ENCODE measurements around the gene CORO7.
A peak's percentile ranks its signal among the peaks of the same experiment; 100 is the strongest.
"Not testable (repeated sequence)": the region's sequence is repeated elsewhere in the genome, so short reads cannot be mapped to it uniquely, and the experiment has no call there.

The CORO7 gene

DNA sequence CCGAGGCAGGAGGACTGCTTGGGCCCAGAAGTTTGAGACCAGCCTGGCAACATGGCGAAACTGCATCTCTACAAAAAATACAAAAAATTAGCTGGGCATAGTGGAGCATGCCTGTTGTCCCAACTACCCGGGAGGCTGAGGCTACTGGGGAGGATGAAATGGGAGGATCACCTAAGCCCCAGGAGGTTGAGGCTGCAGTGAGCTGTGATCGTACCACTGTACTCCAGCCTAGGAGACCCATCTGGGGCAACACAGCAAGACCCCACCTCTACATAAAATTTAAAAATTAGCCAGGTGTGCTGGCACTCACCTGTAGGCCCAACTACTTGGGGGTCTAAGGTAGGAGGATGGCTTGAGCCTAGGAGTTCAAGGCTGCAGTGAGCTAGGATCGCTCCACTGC is 67.1 kb downstream of the CORO7 start:
- DNase-seq: no peak

DNA sequence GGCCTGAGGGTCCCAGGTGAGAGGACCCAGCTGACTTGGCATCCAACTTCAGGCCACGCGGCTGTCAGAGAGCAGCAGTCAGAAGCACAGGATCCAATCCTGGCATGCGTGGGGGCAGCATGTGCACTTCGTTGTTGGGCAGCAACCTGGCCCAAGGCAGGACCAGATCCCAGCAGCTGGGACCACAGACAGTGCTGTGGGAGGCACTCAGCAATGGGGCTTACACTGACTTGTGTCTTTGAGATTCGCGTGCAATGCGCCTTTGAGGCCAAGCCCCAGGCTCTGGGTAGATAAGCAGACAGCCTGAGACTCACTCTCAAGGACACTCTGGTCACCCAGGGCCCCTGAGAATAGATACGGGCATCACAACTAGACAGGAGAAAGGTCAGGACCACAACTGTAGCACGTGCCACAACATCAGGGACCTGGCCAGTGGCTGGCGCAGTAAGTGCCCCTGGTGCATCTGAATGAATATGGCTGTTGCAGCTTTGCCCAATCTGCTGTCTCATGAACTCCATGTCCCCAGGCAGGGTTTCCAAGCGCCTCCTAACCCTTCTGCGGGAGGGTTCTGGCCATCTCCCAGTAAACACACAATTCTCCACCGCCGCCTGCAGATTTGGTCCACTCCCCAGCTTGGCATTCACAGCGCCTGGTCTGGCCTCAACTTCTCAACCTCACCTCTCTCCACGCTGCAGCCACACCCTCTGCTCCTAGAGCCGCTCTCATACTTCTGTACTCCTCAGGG is 68.5 kb downstream of the CORO7 start:
- DNase-seq: peak; percentile 91

DNA sequence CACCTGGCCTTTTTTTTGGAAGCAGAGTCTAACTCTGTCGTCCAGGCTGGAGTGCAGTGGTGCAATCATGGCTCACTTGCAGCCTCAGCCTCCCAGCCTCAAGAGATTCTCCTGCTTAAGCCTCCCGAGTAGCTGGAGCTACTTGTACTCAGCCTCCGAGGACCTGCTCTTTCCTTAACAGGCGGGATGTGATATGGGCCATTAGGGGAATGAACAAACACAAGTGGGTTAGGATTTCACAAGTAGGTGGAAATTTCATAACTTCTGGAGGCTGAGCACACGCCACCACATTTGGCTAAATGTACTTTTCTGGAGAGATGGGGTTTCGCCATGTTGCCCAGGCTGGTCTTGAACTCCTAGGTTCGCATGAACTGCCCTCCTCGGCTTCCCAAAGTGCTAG is 69.4 kb downstream of the CORO7 start:
- no peak for DNase-seq

DNA sequence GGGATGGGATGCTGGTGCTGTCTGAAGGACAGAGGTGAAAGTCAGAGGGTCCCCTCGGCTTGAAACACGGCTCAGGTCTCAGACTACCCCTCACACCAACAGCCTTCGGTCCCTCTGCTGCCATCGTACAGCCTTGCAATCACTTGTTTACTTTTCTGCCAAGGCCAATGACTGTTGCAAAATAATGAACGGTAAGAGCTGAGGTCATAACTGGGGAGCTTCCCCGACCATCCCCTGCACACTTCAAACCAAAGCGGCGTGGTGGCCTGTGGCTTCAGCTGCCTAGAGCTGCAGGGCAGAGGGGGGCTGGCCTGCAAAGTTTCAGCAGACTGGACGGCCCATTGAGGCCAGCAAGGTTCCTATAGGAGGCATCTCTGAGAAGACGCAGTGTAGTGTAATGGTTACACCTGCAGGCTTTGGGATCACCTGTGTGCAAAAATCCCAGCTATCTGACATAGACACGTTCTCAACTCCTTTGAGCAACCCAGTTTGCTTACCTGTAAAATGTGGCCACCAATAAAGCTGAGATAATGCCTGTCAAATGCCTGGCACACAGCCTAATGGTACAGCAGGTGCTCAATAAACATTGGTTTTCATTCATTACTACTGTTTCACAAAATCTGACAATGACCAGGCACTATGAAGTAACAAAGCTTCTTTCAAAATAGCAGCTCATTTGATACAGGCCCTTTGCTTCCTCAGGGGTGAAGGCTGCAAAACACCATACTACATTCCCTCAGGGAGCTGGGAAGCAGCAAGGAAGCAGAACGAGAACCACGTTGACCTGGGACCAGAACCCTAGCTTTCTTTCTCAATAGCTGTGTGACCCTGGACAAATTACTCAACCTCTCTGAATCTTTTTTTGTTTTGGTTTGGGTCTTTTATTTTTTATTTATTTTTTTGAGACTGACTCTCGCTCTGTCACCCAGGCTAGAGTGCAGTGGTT is 70.3 kb downstream of the CORO7 start:
- no peak for DNase-seq

DNA sequence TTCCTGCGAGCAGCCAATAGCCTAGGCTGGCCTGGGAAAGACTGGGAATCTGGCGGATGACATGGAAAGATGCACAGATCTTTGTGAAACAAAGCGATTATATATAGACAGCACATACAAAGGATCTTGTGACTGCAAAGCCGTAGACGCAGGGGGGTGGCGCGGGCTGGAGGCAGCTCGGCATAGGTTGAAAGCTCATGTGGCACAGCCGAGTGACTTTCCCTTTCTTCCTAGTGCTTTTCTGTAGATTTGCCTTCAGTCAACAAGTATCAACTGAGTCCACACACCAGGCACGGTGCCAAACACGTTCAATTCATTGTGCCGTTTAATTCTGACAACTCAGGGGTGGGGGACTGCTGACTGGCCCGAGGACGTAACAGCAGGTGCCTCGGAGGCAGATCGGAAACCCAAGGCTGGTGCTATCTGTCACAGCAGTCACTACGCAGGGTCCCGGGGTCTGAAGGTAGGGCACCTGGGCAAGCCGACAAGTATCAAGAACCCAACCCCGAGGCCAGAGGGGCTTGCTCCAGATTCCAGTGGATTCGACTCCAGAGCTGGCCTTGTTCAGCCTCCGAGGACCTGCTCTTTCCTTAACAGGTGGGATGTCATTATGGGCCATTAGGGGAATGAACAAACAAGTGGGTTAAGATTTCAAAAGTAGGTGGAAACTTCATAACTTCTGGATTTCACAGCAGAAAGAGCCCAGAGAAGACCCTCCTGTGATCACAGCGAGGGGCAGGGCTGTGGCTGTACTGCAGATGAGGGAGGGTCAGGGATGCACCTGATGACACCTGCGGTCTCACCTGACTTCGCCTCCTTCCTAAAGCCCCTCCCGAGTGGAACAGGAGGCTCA is 71.2 kb downstream of the CORO7 start:
- DNase-seq: no peak

DNA sequence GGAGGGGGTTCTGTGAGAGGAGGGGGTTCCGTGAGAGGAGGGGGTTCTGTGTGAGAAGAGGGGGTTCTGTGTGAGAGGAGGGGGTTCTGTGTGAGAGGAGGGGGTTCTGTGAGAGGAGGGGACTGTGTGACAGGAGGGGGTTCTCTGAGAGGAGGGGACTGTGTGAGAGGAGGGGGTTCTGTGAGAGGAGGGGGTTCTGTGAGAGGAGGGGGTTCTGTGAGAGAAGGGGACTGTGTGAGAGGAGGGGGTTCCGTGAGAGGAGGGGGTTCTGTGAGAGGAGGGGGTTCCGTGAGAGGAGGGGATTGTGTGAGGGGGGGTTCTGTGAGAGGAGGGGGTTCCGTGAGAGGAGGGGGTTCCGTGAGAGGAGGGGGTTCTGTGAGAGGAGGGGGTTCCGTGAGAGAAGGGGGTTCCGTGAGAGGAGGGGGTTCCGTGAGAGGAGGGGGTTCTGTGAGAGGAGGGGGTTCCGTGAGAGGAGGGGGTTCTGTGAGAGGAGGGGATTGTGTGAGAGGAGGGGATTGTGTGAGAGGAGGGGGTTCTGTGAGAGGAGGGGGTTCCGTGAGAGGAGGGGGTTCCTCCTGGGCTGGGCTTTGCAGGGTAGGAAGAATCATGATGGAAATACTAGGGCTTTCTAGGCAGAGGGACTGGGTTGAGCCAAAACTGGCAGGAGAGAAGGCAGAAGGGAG is 72.0 kb downstream of the CORO7 start:
- DNase-seq: not testable (repeated sequence)

DNA sequence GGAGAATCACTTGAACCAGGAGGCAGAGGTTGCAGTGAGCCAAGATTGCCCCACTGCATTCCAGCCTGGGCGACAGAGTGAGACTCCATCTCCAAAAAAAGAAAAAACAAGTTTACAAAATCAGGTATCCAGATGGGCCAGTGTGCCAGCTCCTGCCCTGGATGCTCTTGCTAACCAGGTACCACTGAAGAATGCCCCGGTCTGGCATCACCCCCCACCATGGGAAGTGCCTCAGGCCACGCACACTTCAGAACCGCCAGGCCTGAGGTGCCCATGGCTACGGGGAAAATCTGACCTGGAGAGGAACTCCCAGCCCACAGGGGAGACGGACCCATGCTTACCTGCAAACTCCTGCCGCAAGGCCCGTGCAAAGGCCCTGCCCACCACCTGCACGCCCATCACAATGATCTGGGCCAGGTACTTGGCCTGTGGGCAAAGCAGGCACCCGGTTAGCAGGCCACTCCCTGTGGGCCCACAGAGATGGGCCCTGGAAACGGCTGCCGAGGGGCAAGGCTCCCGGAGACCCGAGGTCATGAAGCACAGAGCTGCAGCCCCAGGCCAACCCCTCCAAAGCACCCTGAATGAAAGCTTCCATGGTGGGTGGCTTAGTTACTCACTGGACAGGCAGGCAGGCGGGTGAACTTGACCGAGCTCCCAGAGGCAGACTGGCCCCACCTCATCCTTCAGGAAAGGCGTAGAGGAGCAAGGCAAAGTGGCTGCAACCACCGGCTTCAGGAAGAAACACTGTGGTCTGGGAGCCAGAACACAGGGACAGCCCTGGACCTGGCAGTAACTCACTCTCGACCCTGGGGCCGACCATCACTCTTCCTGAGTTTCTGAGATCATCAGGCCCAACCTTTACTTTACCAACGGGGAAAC is 73.3 kb downstream of the CORO7 start:
- no peak for DNase-seq

DNA sequence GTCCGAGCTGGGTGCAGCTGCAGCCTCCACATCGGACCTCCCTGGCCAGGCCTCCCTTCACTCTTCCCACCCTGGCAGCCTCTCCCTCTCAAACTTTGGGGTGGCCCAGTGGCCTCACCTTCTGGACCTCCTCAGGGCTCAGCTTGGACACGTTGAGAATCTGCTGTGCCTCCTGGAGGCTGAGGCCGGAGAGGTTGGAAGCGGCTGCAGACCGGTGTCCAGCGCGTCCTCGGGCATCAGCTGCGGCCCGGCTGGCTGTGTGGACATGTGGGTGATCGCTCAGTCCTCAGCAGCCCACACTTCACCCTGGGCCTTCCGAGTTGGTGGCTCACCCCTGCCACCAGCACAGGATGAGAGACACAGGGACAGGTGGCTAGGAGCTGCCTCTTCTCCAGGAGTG is 75.1 kb downstream of the CORO7 start:
- DNase-seq: no peak

DNA sequence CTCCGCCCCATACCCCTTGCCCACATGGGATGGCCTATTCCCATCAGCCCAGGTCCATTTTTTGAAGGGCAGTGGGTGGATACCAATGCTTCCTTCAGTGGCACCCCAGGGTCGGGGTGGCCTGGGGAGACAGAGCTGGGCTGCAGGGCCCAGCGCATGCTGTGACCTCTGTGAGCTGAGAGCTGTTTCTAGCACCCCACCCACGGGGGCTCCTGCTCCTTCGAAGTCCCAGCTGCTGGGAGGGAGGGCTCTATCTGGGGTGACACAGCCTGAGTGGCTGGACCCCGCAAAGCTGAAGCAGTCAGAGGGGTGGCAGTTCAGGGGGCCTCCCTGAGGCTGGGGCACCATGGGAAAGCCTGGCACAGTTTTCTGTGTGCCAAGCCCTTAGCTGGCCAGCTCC is 76.0 kb downstream of the CORO7 start:
- no peak for DNase-seq

DNA sequence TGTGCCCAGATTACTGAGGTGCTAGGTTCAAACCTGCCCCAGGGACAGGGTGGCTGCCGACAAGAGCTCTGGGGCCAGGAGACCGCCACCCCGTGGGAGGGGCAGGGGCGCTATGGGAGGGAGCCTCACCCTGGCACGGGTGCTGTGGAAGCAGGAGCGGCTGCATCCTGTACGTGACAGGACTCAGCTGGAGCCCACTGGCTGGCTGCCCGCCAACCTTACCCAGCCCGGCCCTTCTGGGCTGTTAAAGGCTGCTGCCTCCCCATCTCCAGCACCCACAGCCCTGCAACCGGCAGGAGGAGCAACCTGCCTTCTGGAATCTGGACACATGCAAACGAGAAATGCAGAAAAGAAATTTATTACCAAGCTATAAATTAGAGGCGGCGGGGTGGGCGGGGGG is 76.5 kb downstream of the CORO7 start:
- DNase-seq: no peak

DNA sequence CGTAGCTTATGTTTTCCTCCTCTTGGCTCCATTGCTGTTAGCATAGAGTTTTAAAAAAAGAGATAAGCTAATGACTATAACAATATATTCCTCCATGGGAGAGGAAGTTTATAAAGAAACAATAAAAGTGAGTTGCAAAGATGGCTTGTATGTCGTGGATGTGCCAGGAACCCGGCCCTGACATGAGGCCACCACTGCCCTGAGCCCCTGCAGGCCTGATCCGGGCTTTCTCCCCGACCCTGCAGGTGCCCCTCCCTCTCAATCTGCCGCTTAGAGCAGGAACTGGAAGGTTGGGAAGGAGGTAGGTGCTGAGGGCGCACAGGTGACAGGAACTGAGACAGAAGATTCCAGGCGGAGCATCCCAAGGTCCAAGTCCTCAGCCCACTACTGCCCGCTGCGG is 76.9 kb downstream of the CORO7 start:
- no peak for DNase-seq

DNA sequence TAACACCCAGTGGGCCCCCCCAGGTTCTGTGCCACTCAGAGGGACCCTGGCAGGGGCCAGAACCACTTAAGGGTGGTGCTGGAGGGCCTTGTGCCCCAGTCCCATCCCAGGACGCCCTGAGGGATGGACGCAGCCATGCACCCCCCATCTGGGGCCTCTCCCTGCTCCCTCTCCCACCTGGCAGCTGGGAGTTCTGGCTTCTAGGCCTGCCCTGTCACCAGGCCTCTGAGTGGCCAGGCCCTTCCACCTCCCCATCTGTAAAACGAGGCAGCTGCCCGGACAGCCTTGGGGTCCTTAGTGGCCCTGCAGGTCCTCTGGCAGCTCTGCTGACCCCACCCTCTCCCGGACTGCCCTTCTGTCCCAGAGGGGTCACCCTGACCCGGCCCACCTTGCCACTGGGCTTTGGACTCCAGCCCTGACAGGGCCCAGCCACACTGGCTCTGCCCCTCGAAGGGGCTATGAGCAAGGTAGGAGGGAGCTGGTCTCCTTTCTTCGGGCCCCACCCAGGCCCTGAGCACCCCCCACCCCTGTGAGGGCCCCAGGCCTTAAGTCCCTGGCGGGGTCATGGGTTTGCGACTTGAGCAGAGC is 77.6 kb downstream of the CORO7 start:
- no peak for DNase-seq

DNA sequence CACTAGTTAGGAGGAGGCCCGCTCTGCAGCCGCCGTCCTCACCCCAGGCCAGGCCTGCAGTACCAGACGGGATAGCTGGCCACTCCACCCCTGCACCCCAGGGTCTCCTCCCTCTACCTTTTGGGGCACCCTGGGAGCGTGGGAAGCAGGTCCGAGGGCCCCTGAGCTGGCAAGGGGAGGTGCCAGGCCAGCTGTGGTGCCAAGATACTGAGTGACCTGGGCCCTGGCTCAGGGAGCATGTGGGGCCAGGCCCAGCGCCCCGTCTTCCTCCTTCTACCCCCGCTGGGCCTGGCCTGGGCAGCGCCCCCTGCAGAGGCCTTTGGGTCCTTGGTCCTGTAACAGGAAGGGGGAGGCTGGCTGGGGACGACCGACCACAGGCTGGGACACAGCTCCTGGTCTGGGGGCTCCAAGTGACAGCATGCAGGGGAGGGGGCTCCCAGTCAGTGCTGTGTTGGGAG is 78.2 kb downstream of the CORO7 start:
- DNase-seq: no peak

DNA sequence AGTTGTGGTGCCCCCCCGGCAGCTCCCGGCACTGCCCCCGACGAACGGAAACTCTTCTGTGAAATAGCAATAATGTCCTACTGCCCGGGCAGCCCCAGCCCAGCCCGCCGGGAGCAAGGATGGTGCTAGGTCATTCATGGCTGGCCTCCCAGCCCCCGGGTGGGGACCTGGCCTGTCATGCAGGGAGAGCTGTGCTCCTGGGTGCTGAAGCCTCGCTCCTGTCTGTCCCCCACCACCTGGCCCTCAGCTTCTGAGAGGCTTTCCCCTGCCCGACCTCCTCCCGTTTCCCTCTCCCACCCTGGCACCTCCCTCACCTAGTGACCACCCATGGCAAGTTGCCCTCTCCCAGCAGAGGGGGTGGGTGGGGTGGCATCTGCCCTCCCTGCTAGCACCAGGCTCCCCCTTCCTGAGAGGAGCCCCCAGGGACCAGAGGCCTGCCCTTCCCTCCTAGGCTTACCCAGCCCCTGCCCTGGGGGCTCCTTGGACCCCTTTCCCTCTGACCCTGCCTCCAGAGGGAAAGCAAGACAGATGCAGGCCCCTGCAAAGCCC is 78.8 kb downstream of the CORO7 start:
- no peak for DNase-seq

DNA sequence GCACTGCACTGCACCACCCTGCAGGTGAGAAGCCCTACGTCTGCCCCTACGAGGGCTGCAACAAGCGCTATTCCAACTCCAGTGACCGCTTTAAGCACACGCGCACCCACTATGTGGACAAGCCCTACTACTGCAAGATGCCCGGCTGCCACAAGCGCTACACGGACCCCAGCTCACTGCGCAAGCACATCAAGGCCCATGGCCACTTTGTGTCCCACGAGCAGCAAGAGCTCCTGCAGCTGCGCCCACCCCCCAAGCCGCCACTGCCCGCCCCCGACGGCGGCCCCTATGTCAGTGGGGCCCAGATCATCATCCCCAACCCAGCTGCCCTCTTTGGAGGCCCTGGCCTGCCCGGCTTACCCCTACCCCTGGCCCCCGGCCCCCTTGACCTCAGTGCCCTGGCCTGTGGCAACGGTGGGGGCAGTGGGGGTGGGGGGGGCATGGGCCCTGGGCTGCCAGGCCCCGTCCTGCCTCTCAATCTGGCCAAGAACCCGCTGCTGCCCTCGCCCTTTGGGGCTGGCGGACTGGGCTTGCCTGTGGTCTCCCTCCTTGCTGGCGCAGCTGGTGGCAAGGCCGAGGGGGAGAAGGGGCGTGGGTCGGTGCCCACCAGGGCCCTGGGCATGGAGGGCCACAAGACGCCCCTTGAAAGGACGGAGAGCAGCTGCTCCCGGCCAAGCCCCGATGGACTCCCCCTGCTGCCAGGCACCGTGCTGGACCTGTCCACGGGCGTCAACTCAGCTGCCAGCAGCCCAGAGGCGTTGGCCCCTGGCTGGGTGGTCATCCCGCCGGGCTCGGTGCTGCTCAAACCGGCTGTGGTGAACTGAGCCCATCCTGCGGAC is 79.5 kb downstream of the CORO7 start:
- no peak for DNase-seq

DNA sequence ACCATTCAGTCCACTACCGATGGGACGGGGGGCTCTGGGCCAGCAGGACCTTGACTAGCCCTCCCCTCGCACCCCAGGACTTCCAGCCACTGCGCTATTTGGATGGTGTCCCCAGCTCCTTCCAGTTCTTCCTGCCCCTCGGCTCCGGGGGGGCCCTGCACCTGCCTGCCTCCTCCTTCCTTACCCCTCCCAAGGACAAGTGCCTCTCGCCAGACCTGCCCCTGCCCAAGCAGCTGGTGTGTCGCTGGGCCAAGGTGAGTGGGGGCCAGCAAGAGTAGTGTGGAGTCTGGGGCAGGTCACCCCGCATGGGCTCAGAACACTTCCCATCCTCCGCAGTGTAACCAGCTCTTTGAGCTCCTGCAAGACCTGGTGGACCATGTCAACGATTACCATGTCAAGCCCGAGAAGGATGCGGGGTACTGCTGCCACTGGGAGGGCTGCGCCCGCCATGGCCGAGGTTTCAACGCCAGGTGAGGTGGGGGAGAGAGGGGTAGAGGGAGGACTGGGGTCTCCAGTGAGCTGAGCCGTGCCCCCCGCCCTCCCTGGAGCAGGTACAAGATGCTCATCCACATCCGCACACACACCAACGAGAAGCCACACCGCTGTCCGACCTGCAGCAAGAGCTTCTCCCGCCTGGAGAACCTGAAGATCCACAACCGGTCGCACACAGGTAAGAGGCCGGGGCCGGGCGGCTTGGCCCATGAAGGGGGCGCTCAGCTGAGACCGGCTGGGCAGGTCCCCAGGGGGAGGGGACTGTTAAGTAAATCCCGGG is 81.5 kb downstream of the CORO7 start:
- no peak for DNase-seq

DNA sequence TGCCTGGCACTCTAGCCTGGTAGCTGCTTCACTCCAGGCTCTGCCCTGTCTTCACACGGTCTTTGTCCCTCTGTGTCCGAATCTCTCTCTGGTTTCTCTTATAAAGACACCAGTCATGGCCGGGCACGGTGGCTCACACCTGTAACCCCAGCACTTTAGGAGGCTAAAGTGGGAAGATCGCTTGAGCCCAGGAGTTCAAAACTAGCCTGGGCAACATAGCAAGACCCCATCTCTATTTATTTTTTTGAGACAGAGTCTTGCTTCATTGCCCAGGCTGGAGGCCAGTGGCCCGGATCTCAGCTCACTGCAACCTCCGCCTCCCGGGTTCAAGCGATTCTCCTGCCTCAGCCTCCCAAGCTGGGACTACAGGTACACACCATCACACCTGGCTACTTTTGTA is 82.7 kb downstream of the CORO7 start:
- DNase-seq: not testable (repeated sequence)

DNA sequence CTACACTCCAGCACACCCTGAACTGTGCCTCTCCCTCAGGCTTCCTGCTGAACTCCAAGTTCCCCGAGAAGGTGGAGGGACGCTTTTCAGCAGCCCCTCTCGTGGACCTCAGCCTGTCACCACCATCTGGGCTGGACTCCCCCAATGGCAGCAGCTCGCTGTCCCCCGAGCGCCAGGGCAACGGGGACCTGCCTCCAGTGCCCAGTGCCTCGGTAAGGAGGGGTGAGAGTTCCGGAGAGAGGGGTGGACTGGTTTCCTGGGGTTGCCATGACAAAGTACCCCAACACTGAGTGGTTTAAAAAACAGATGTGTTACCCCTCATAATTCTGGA is 83.1 kb downstream of the CORO7 start:
- no peak for DNase-seq

DNA sequence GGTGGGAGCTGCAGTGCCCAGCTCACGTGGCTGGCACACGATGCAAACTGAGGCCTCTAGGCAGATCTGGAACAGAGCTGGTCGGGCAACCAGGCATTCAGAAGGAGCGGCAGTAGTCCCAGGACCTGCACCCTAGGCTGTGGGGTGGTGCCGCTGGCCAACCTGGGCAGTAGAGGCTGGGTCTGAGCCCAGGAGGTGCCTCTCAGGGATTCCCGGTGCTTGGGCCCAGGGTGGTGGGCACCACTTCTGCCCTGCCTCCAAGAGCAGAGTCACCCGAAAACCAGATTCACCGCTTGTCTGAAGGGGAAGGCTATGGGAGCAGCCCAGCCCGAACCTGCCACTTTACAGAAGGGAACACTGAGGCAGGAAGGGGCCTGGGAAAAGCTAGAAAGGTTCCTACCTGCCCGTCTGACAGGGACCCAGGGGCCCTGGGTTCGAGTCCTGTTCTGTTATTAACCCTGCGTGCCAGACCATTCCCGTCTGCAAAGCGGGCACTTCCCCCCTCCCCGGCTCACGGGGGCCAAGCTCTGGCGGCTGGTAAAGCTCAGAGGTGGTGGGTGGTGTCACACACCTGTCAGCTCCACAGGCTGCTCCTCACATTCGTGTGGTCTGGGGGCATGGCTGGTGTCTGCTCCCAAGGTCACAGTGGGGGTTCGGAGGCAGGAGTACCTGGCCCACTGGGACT is 83.6 kb downstream of the CORO7 start:
- no peak for DNase-seq

Measured in OCI-M1 (cell line).